Activated T-helper 17 cell treated with anti-CD3 and anti-CD28 coated beads, Interleukin-2, amount 50 U/mL, for 72 hours (primary cell): ENCODE results near the gene ERCC1. TPM values are rescaled to one million over a fixed set of nuclear protein-coding genes. Genes with fewer than 3 reads are reported as not detected.
A peak's percentile ranks its signal among the peaks of the same experiment; 100 is the strongest.

Experiments used
- ATAC-seq: fragments of 150-1000 bp; cut with Tn5 transposase; replicated peaks from 2 replicates; pipeline ENCODE4 v1.10.0; 2021; ENCODE audit warnings: mild to moderate bottlenecking, moderate library complexity
- H3K27ac Mint-ChIP-seq: one replicate; pipeline ENCODE4 v1.8.0; 2022; ENCODE audit warnings: mixed read lengths
- H3K27me3 Mint-ChIP-seq: one replicate; pipeline ENCODE4 v1.8.0; 2022; ENCODE audit warnings: mixed read lengths
- H3K36me3 Mint-ChIP-seq: one replicate; pipeline ENCODE4 v1.8.0; 2022; ENCODE audit warnings: low read depth, mild to moderate bottlenecking, mixed read lengths
- H3K4me1 Mint-ChIP-seq: one replicate; pipeline ENCODE4 v1.8.0; 2022; ENCODE audit warnings: mixed read lengths
- H3K4me3 Mint-ChIP-seq: one replicate; pipeline ENCODE4 v1.8.0; 2022; ENCODE audit warnings: mild to moderate bottlenecking, mixed read lengths
- H3K9me3 Mint-ChIP-seq: one replicate; pipeline ENCODE4 v1.8.0; 2022; ENCODE audit warnings: mixed read lengths
- total RNA-seq, 2 donors: library from RNA; stranded (reverse); gene quantifications; one replicate each; pipeline ENCODE4 v1.2.3, GENCODE V29; 2022

Gene ERCC1
- 10 to 100 TPM; 27.6 to 33.2 TPM for total RNA-seq

DNA sequence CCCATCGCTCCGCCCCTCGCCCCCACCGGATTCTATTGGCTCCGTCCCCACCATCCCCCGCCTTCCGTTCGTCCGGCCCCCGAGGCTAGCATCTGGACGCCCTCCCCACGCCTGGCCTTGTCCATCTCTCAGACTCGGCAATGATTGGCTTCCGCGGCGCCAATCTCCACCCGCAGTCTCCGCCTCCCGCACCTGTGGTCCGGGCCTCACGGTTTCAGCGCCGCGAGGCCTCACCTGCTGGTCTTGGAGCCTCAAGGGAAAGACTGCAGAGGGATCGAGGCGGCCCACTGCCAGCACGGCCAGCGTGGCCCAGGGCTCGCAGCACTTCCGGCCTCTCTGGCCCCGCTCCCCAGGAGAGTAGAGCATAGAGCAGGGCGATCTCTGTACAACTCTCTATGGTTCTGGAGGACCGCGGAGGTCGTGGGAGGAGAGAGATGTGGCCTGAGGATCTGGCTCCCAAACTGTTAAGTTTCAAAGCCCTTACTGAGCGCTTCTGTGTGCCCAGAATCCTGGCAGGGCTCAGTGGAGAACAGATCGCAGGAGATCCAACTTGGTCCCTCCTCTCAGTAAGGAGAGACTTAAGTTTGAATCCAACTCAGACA is at the start of gene ERCC1:
TSS of gene ERCC1 (minus strand) at position 329 of the 602 bp plus-strand sequence. CDS start 543 bp downstream, outside the sequence.
- no peaks in the 10 kb centered on the region for H3K9me3 Mint-ChIP-seq
- peaks cover 13% of the 10 kb centered on the region for H3K4me1 Mint-ChIP-seq
- H3K27ac Mint-ChIP-seq = peak within 1 kb of the TSS; percentile 84
- H3K27me3 Mint-ChIP-seq = no peaks in the 10 kb centered on the region
- peaks cover 13% of the 10 kb centered on the region for H3K36me3 Mint-ChIP-seq
- ATAC-seq = peak; percentile 68
- H3K4me3 Mint-ChIP-seq = peak within 1 kb of the TSS; percentile 85

DNA sequence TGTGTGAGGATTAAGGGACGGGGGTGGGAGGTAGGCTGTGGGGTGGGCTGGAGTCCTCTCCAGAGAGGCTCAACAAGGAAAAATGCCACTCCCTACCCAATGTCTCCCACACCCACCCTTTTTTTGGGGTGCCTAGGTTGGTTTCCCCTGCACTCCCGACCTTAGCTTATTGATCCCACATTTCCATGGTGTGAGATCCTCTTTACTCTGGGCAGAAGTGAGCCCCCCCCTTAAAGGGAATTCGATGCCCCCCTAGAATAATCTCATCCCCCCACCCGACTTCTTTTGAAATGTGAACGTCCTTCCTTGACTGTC is 49.6 kb upstream of the ERCC1 start:
- Mint-ChIP-seq H3K27me3 (no peaks in the 10 kb centered on the region), H3K4me3 (no peak overlapping the region), H3K4me1 (peaks cover 19% of the 10 kb centered on the region), H3K36me3 (peaks cover 70% of the 10 kb centered on the region), H3K27ac (no peak overlapping the region), H3K9me3 (no peaks in the 10 kb centered on the region)
- ATAC-seq = no peak

DNA sequence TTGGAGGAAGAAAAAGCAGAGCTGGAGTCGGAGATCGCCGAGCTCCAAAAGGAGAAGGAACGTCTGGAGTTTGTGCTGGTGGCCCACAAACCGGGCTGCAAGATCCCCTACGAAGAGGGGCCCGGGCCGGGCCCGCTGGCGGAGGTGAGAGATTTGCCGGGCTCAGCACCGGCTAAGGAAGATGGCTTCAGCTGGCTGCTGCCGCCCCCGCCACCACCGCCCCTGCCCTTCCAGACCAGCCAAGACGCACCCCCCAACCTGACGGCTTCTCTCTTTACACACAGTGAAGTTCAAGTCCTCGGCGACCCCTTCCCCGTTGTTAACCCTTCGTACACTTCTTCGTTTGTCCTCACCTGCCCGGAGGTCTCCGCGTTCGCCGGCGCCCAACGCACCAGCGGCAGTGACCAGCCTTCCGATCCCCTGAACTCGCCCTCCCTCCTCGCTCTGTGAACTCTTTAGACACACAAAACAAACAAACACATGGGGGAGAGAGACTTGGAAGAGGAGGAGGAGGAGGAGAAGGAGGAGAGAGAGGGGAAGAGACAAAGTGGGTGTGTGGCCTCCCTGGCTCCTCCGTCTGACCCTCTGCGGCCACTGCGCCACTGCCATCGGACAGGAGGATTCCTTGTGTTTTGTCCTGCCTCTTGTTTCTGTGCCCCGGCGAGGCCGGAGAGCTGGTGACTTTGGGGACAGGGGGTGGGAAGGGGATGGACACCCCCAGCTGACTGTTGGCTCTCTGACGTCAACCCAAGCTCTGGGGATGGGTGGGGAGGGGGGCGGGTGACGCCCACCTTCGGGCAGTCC is 49.0 kb upstream of the ERCC1 start:
- Mint-ChIP-seq H3K4me1 (peaks cover 14% of the 10 kb centered on the region), H3K9me3 (no peaks in the 10 kb centered on the region), H3K4me3 (no peak overlapping the region), H3K27ac (peak overlapping the region; percentile 75), H3K27me3 (no peaks in the 10 kb centered on the region), H3K36me3 (peaks cover 71% of the 10 kb centered on the region)
- ATAC-seq = no peak

DNA sequence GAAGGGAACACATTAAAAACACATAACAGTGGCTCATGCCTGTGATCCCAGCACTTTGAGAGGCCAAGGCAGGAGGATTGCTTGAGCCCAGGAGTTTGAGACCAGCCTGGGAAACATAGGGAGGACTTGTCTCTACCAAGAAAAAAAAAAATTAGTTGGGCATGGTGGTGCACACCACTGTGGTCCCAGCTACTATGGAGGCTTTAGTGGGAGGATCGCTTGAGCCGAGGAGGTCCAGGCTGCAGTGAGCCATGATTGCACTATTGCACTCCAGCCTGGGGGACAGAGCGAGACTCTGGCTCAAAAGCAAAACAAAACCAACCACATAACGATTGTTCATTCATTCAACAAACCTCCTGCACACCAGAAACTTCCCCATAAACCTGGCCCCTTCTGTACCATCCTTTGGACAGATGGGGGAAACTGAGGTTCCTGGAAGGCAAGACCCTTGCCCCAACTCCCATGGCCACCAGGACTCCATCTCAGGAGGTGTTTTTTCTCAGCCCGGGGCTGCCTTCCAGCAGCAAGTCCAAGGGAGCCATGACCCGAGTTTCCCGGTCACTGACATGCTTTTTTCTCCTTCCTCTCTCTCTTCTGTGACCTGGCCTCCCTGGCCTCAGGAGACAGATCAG is 48.3 kb upstream of the ERCC1 start:
- Mint-ChIP-seq H3K27me3 (no peaks in the 10 kb centered on the region), H3K36me3 (peaks cover 74% of the 10 kb centered on the region), H3K9me3 (no peaks in the 10 kb centered on the region), H3K4me1 (peaks cover 12% of the 10 kb centered on the region), H3K4me3 (peak overlapping the region; percentile 89), H3K27ac (peak overlapping the region; percentile 75)
- no peak for ATAC-seq

DNA sequence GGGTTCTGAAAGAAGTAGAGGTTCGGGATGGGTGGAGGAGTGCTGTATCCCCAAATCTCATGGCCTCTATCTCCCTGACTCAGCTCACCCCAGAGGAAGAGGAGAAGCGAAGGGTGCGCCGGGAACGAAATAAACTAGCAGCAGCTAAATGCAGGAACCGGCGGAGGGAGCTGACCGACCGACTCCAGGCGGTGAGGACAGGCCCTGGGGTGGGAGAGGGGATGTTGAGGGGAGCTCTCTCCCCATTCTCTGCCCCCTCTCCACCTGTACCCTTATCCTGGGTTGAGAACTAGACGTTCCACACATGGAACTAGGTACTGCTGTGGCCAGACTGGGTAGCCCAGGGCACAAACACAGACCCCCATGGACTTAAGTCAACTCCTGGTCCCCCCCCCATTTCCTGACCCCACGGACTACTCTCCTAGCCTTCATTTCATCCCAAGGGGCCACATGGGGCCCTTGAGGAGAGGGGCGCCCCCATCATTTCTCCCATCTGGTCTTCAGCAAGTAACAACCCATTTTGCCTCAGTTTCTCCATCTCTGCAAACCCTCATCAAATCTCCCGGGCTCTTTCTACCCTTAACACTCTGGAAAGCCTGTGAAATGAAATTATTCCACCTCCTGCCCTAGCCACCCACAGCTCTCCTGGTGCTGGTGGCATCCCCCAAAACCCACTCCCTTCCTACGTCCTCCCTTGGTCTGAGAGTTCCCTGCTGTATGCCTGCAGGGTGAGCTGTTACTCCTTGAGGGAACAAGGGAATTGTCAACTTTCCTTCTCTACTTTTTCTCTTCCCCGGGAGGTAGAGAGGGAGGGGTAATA is 47.6 kb upstream of the ERCC1 start:
- Mint-ChIP-seq H3K27ac (peak overlapping the region; percentile 96), H3K36me3 (peaks cover 74% of the 10 kb centered on the region), H3K4me3 (peak overlapping the region; percentile 89), H3K9me3 (no peaks in the 10 kb centered on the region), H3K27me3 (no peaks in the 10 kb centered on the region), H3K4me1 (peaks cover 12% of the 10 kb centered on the region)
- no peak for ATAC-seq

DNA sequence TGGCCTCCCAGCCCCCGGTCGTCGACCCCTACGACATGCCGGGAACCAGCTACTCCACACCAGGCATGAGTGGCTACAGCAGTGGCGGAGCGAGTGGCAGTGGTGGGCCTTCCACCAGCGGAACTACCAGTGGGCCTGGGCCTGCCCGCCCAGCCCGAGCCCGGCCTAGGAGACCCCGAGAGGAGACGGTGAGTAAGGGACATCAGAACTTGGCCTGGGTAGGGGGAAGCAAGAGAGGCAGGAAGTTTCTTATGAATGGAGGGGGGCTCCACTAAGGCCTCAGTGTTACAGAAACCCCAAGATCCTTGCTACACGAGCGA is 47.0 kb upstream of the ERCC1 start:
- peaks cover 74% of the 10 kb centered on the region for H3K36me3 Mint-ChIP-seq
- no peaks in the 10 kb centered on the region for H3K9me3 Mint-ChIP-seq
- peak overlapping the region; percentile 96 for H3K27ac Mint-ChIP-seq
- ATAC-seq = no peak
- H3K4me1 Mint-ChIP-seq = peaks cover 12% of the 10 kb centered on the region
- H3K4me3 Mint-ChIP-seq = peak overlapping the region; percentile 89
- no peaks in the 10 kb centered on the region for H3K27me3 Mint-ChIP-seq

DNA sequence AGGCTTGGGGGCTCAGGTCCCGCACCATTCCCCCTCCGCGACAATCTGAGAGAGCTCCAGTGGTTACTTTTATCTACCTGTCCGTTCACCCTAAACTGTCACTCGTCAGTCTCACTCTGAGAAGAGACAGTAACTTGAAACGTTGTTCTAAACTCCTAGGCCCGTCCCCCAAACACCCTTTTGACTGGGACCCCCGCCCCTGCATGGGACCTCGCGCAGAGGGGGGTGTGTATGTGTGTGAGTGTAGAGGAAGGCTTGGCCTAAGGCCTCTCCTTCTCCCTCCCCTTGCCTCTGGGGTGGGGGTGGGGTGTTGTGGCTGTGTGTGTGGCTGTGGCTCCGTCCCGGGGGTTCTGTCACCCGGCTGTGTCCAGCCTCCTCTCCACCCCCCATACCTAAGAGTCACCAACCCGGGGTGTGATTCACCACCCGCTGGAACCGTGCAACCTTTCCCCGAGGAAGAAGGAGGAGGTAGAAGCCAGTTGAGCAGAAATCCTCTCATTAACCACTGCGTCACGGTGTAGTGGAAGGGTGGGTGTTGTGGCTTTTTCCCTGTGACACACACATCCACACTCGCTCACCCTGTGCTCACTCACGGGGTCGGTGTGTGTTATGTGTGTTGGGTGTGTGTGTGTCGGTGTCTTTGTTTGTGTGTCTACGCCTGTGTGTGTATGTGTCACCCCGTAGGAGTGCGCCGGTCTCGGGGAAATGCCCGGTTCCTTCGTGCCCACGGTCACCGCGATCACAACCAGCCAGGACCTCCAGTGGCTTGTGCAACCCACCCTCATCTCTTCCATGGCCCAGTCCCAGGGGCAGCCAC is 46.4 kb upstream of the ERCC1 start:
- Mint-ChIP-seq H3K9me3 (no peaks in the 10 kb centered on the region), H3K27ac (peak overlapping the region; percentile 96), H3K36me3 (peaks cover 74% of the 10 kb centered on the region), H3K4me1 (peaks cover 12% of the 10 kb centered on the region), H3K4me3 (peak overlapping the region; percentile 89), H3K27me3 (no peaks in the 10 kb centered on the region)
- ATAC-seq = peak; percentile 20

DNA sequence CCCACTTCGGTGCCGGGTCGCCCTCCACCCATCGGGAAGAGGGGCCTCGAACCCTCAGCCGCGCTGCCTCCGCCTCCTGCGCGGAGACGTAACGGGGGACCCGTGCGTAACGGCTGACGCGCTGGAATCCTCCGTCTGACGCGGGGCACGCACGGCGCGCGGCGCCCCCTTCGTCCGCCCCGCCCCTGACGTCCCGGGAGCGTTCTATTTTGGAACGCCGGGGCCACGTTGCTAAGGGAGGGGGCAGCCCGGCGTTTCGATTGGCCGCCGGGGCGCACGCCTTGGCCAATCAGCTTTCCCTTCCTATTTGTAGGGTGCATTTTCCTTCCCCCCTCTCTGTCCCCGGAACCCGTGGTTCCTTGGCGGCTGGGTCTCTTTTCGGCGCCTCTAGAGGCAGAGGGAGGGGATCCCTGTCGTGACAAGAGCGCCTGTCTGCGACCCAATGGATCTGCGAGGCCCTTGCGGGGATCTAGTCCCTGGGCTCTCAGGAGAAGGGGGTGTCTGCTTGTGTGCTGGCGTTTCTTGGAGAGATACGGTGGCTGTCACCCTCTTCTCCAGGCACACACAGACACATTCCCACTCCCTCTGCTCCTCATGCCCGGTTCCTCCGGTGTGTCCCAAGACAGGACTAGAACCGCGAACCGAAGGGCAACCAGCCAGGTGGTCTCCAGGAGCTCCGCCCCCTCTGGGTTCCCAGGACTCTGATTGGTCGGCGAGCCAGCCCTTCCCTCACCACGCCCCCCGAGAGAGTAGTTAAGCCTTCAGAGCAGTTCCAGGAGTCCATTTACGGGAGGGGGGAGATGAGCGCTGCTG is 45.6 kb upstream of the ERCC1 start:
- Mint-ChIP-seq H3K4me1 (peaks cover 12% of the 10 kb centered on the region), H3K27me3 (no peaks in the 10 kb centered on the region), H3K36me3 (peaks cover 67% of the 10 kb centered on the region), H3K9me3 (no peaks in the 10 kb centered on the region), H3K27ac (peak overlapping the region; percentile 96), H3K4me3 (peak overlapping the region; percentile 89)
- ATAC-seq = peak; percentile 82

DNA sequence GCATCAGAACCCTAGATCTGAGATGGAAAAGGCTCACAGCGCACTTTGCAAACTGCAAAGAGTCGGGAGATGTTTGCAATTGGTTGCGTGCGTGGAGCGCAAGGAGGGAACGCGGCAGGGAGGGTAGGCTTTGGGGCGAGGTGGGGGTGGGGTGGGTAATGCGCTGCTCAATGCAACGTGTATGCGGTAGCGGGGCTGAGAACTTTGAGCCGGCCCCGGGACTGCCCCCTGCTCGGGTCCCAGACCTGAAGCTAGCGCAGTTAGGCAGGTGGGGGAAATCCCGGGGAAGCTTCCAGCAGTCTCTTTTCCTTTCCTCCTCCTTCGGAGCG is 45.0 kb upstream of the ERCC1 start:
- H3K4me3 Mint-ChIP-seq = peak overlapping the region; percentile 89
- H3K27me3 Mint-ChIP-seq = no peaks in the 10 kb centered on the region
- H3K27ac Mint-ChIP-seq = peak overlapping the region; percentile 96
- peaks cover 12% of the 10 kb centered on the region for H3K4me1 Mint-ChIP-seq
- no peaks in the 10 kb centered on the region for H3K9me3 Mint-ChIP-seq
- H3K36me3 Mint-ChIP-seq = peaks cover 62% of the 10 kb centered on the region
- peak; percentile 49 for ATAC-seq

DNA sequence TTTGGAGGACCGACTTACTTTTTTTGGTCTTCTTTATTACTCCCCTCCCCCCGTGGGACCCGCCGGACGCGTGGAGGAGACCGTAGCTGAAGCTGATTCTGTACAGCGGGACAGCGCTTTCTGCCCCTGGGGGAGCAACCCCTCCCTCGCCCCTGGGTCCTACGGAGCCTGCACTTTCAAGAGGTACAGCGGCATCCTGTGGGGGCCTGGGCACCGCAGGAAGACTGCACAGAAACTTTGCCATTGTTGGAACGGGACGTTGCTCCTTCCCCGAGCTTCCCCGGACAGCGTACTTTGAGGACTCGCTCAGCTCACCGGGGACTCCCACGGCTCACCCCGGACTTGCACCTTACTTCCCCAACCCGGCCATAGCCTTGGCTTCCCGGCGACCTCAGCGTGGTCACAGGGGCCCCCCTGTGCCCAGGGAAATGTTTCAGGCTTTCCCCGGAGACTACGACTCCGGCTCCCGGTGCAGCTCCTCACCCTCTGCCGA is 44.5 kb upstream of the ERCC1 start:
- no peak for ATAC-seq
- peak overlapping the region; percentile 89 for H3K4me3 Mint-ChIP-seq
- H3K27me3 Mint-ChIP-seq = no peaks in the 10 kb centered on the region
- no peaks in the 10 kb centered on the region for H3K9me3 Mint-ChIP-seq
- H3K36me3 Mint-ChIP-seq = peaks cover 56% of the 10 kb centered on the region
- H3K4me1 Mint-ChIP-seq = peaks cover 12% of the 10 kb centered on the region
- H3K27ac Mint-ChIP-seq = peak overlapping the region; percentile 96

DNA sequence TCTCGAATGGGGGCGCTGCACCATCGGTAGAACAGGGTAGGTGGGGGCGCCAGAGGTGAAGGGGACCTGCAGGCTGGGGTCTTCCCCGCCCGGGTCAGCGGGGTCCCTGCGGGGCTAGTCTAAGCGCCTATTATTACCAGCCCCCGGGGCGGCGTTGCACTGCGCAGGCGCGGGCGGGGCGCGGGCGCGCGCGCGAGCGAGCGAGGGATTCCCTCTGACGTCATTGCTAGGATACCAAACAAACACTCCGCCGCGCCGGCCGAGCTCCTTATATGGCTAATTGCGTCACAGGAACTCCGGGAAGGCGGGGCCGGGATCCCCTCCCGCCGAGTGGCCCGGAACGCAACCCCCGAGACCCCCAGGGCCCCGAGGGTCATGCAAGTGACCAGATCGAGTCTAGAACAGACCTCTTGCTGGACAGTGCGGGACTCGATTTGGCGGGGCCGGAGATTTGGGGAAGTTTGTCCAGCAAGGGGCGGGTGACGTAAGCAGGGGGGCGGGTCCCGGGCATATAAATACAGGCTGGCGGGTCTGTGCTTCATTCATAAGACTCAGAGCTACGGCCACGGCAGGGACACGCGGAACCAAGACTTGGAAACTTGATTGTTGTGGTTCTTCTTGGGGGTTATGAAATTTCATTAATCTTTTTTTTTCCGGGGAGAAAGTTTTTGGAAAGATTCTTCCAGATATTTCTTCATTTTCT is 43.9 kb upstream of the ERCC1 start, which contains the start of gene FOSB:
TSS of gene FOSB (plus strand) at position 541 of the 703 bp plus-strand sequence. CDS start 591 bp downstream, outside the sequence.
- Mint-ChIP-seq H3K4me3 (peak within 1 kb of the TSS; percentile 89), H3K36me3 (peaks cover 50% of the 10 kb centered on the region), H3K4me1 (peaks cover 8% of the 10 kb centered on the region), H3K27me3 (no peaks in the 10 kb centered on the region), H3K27ac (peak within 1 kb of the TSS; percentile 96), H3K9me3 (no peaks in the 10 kb centered on the region)
- peak; percentile 34 for ATAC-seq

DNA sequence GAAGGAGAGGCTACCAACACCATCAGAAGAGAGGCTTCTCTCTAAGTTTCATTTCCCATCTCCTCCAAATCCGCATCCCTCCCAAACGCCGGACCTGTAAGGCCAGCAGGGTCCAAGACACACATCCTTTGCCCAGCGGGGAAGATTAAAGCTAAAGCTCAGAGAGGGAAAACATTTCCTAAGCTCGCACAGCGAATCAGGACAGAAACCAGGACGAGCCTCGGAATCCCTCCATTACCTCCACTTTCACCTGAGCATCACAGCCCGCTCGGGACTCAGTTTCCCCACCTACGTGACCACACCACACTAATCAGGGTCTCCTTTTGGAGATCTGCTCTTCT is 43.4 kb upstream of the ERCC1 start:
- Mint-ChIP-seq H3K9me3 (no peaks in the 10 kb centered on the region), H3K27ac (peak overlapping the region; percentile 96), H3K4me1 (peaks cover 7% of the 10 kb centered on the region), H3K27me3 (no peaks in the 10 kb centered on the region), H3K4me3 (peak overlapping the region; percentile 89), H3K36me3 (peaks cover 45% of the 10 kb centered on the region)
- ATAC-seq = no peak
